ENCODE data around the gene AKT1.

AKT1 gene

DNA sequence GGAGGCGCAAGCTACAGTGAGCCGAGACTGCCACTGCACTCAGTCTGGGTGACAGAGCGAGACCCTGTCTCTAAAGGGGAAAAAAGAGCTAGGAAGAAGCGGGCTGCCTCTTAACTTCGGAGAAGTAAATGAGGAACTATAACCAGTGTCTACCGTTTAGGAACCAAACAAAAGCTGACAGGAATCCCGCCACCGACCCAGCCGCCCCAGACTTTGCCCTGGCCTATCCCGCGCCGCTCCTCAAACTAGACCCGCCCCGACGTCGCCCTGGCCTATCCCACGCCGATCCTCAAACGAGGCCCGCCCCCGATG is 43.2 kb downstream of the AKT1 start:
- peak overlapping the region; percentile 94 for H3K27ac ChIP-seq

DNA sequence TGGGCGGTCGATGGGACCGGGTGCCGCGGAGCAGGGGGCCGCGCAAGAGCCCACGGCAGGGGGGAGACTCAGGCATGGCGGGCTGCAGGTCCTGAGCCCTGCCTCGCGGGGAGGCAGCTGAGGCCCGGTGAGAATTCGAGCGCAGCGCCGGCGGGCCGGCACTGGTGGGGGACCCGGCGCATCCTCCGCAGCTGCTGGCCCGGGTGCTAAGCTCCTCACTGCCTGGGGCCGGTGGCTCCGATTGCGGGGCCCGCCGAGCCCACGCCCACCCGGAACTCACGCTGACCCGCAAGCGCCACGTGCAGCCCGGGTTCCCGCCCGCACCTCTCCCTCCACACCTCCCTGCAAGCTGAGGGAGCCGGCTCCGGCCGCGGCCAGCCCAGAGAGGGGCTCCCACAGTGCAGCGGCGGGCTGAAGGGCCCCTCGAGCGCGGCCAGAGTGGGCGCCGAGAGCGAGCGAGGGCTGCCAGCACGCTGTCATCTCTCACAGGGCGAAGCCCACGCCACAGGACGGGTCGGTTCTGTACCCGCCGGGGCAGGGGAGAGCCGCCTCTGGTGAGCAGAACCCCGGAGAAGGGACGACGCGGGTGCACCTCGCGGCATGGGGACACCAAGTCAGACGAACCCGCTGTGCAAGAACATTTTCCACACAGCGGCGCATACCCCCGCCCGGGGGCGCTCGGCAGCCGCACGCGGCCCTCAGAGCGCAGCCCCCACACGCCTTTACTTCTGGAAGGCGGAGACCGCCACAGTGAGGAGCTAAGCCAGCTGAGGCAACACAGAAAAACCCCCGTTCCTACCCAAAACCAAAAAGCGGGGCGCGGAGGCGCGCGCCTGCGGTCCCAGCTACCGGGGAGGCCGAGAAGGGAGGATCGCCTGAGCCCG is 43.8 kb downstream of the AKT1 start:
- TF ChIP-seq ZFX (IDR thresholded peaks at IDR 0.05; ENCODE audit: borderline replicate concordance), result no peak
- TF ChIP-seq, protein P1, sequence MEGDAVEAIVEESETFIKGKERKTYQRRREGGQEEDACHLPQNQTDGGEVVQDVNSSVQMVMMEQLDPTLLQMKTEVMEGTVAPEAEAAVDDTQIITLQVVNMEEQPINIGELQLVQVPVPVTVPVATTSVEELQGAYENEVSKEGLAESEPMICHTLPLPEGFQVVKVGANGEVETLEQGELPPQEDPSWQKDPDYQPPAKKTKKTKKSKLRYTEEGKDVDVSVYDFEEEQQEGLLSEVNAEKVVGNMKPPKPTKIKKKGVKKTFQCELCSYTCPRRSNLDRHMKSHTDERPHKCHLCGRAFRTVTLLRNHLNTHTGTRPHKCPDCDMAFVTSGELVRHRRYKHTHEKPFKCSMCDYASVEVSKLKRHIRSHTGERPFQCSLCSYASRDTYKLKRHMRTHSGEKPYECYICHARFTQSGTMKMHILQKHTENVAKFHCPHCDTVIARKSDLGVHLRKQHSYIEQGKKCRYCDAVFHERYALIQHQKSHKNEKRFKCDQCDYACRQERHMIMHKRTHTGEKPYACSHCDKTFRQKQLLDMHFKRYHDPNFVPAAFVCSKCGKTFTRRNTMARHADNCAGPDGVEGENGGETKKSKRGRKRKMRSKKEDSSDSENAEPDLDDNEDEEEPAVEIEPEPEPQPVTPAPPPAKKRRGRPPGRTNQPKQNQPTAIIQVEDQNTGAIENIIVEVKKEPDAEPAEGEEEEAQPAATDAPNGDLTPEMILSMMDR (IDR thresholded peaks at IDR 0.05), result peak; percentile 75
- peak overlapping the region; percentile 94 for H3K27ac ChIP-seq

More for the DNA sequence above, 43.2 kb downstream of the AKT1 start:
- TF ChIP-seq, protein P1 (IDR thresholded peaks at IDR 0.05), result peak; percentile 39; the same call in 1 of the 2 replicates
- no peak for TF ChIP-seq ZFX (IDR thresholded peaks at IDR 0.05; ENCODE audit: borderline replicate concordance)

- H3K27ac ChIP-seq, result peak overlapping the region; percentile 94; the same call in 1 of the 2 replicates
Measured at GRCh38 chr14:104750753-104751057, 44.8 kb downstream of the AKT1 start.

DNA sequence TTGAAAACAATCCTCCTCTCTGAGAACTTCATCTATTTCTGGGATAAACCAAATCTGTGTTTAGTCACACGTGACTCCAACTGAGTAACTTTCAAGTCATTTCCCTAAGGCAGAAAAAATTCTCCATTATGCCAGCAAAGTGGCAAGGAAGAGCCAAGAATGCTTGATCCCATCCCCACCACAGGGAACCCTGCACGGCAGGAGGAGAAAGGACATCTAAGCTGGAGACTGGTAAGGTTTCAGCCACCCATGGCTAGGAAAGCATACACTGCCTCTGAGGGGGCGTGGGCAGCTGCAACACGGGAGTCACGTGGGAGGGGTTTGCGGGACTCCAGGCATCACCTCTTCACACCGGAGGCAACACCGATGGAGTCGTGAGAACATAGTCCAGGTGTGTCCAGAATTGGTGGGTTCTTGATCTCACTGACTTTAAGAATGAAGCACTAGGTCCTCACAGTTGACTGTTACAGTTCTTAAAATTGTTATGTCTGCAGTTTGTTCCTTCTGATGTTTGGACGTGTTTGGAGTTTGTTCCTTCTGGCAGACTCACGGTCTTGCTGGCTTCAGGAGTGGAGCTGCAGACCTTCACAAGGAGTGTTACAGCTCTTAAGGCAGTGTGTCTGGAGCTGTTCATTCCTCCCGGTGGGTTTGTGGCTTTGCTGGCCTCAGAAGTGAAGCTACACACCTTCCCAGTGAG is 45.3 kb downstream of the AKT1 start:
- TF ChIP-seq, protein P1 (IDR thresholded peaks at IDR 0.05), result no peak
- TF ChIP-seq ZFX (IDR thresholded peaks at IDR 0.05; ENCODE audit: borderline replicate concordance), result no peak
- peak overlapping the region; percentile 94; the same call in 1 of the 2 replicates for H3K27ac ChIP-seq

DNA sequence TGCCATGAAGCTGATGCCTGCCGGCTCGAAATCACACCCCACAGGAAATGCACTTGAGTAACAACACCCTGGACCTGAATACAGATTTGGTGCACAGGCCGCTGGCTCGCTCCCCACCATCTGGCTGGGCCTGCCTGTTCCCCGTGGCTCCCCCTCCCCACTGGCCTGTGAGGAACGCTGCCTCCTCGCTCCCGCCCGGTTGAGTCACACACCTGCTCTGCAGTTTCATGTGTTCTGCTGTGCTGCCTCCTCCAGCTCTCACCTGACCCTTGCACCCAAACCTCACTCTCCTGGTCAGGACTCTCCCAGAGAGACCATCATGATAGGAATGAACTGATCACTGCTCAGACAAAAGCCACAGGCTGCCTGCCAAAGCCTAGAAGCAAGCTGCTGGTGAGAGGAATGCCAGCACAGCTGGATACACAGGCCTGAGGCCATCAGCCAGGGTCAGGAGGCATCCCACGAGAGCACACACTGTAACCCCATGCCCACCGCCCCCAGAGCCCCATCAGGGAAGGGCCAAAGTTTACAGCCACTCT is 46.4 kb downstream of the AKT1 start:
- no peak overlapping the region for H3K27ac ChIP-seq
- TF ChIP-seq ZFX (IDR thresholded peaks at IDR 0.05; ENCODE audit: borderline replicate concordance), result no peak
- TF ChIP-seq, protein P1 (IDR thresholded peaks at IDR 0.05), result no peak

GRCh38 chr14:104747876-104748275 is 47.7 kb downstream of the AKT1 start:
- peak overlapping the region; percentile 67 for H3K27ac ChIP-seq
- TF ChIP-seq, protein P1 (IDR thresholded peaks at IDR 0.05), result no peak

GRCh38 chr14:104746934-104747481 is 48.5 kb downstream of the AKT1 start:
- no peak for TF ChIP-seq ZFX (IDR thresholded peaks at IDR 0.05; ENCODE audit: borderline replicate concordance)
- TF ChIP-seq, protein P1 (IDR thresholded peaks at IDR 0.05), result no peak
- peak overlapping the region; percentile 67 for H3K27ac ChIP-seq
